Measurements from ENCODE around the gene PC. TPM values are rescaled to one million over a fixed set of nuclear protein-coding genes. Genes with fewer than 3 reads are reported as not detected.

The PC gene
- total RNA-seq, 1 experiment from 2014 or later = 22.5 TPM

- H3K36me3 Mint-ChIP-seq (ENCODE audit: insufficient read depth, unreplicated experiment) = peaks cover 2% of the 10 kb centered on the region
- no peaks in the 10 kb centered on the region for H3K27me3 Mint-ChIP-seq (ENCODE audit: insufficient read depth, unreplicated experiment)
- no TSS peak for BruUV-seq (replicated peaks)
- no peaks in the 10 kb centered on the region for H3K9me3 ChIP-seq
- TF ChIP-seq CTCF (IDR thresholded peaks at IDR 0.05; ENCODE audit: insufficient read depth in 1 of 2, low read depth in 1 of 2, low read length in 1 of 2, severe bottlenecking in 1 of 2, unreplicated experiment in 1 of 2) = no peak
- no peaks in the 10 kb centered on the region for H3K27me3 ChIP-seq (replicated peaks; ENCODE audit: control insufficient read depth, insufficient read depth, low read length)
- CTCF ChIA-PET = no interaction called here
- no peaks in the 10 kb centered on the region for H3K36me3 ChIP-seq (ENCODE audit: control insufficient read depth, insufficient read depth, low read length)
- no peaks in the 10 kb centered on the region for H3K9me3 Mint-ChIP-seq (ENCODE audit: unreplicated experiment)
- H3K4me1 ChIP-seq = peaks cover 12% of the 10 kb centered on the region; the same call in 1 of the 2 replicates
- no peak overlapping the region for H3K4me3 ChIP-seq (ENCODE audit: low read depth, low read length)
- DNase-seq = no peak
- H3K4me1 Mint-ChIP-seq (ENCODE audit: low read depth, unreplicated experiment) = peaks cover 13% of the 10 kb centered on the region
- POLR2A ChIA-PET = interaction anchor here (0.5 kb wide), 1 partner anchor 51 kb away, joined by 6 read pairs; no protein-coding TSS in a partner anchor
- H3K27ac Mint-ChIP-seq (ENCODE audit: unreplicated experiment) = no peak overlapping the region
- no peak overlapping the region for H3K4me3 Mint-ChIP-seq (ENCODE audit: unreplicated experiment)
- intact Hi-C loops (cut with micrococcal nuclease; ENCODE audit: unreplicated experiment) = no loop called here
Measured at GRCh38 chr11:67002297-67002913, 44.2 kb upstream of the PC start.

GRCh38 chr11:67001332-67001731 is 43.1 kb upstream of the PC start:
- TF ChIP-seq CTCF (IDR thresholded peaks at IDR 0.05; ENCODE audit: insufficient read depth in 1 of 2, low read depth in 1 of 2, low read length in 1 of 2, severe bottlenecking in 1 of 2, unreplicated experiment in 1 of 2) = no peak
- CTCF ChIA-PET = interaction anchor here (0.7 kb wide), 1 partner anchor 93 kb away, joined by 3 read pairs; no protein-coding TSS in a partner anchor
- no peak overlapping the region for H3K4me3 Mint-ChIP-seq (ENCODE audit: unreplicated experiment)

GRCh38 chr11:66999555-66999954 is 41.4 kb upstream of the PC start:
- Histone ChIP-seq H3K4me1 (peaks cover 22% of the 10 kb centered on the region), H3K9me3 (no peaks in the 10 kb centered on the region), H3K36me3 (ENCODE audit: control insufficient read depth, insufficient read depth, low read length) (no peaks in the 10 kb centered on the region), H3K4me3 (ENCODE audit: low read depth, low read length) (no peak overlapping the region), H3K27me3 (replicated peaks; ENCODE audit: control insufficient read depth, insufficient read depth, low read length) (no peaks in the 10 kb centered on the region)
- POLR2A ChIA-PET = no interaction called here
- no peak for DNase-seq
- H3K4me1 Mint-ChIP-seq (ENCODE audit: low read depth, unreplicated experiment) = peaks cover 20% of the 10 kb centered on the region
- no peak for TF ChIP-seq CTCF (IDR thresholded peaks at IDR 0.05; ENCODE audit: insufficient read depth in 1 of 2, low read depth in 1 of 2, low read length in 1 of 2, severe bottlenecking in 1 of 2, unreplicated experiment in 1 of 2)
- no peaks in the 10 kb centered on the region for H3K9me3 Mint-ChIP-seq (ENCODE audit: unreplicated experiment)
- no TSS peak for BruUV-seq (replicated peaks)
- no peak overlapping the region for H3K27ac Mint-ChIP-seq (ENCODE audit: unreplicated experiment)
- CTCF ChIA-PET = interaction anchor here (1.1 kb wide), 1 partner anchor 29 kb away, joined by 3 read pairs; no protein-coding TSS in a partner anchor
- intact Hi-C loops (cut with micrococcal nuclease; ENCODE audit: unreplicated experiment) = no loop called here
- peaks cover 9% of the 10 kb centered on the region for H3K36me3 Mint-ChIP-seq (ENCODE audit: insufficient read depth, unreplicated experiment)
- no peak overlapping the region for H3K4me3 Mint-ChIP-seq (ENCODE audit: unreplicated experiment)
- H3K27me3 Mint-ChIP-seq (ENCODE audit: insufficient read depth, unreplicated experiment) = no peaks in the 10 kb centered on the region

More at GRCh38 chr11:67001332-67001731, 43.1 kb upstream of the PC start:
- H3K36me3 ChIP-seq (ENCODE audit: control insufficient read depth, insufficient read depth, low read length) = no peaks in the 10 kb centered on the region
- H3K9me3 Mint-ChIP-seq (ENCODE audit: unreplicated experiment) = no peaks in the 10 kb centered on the region
- no peaks in the 10 kb centered on the region for H3K27me3 Mint-ChIP-seq (ENCODE audit: insufficient read depth, unreplicated experiment)
- no TSS peak for BruUV-seq (replicated peaks)
- peaks cover 9% of the 10 kb centered on the region for H3K36me3 Mint-ChIP-seq (ENCODE audit: insufficient read depth, unreplicated experiment)
- H3K27ac Mint-ChIP-seq (ENCODE audit: unreplicated experiment) = no peak overlapping the region
- intact Hi-C loops (cut with micrococcal nuclease; ENCODE audit: unreplicated experiment) = no loop called here
- no peaks in the 10 kb centered on the region for H3K9me3 ChIP-seq
- no peak for DNase-seq
- H3K4me1 Mint-ChIP-seq (ENCODE audit: low read depth, unreplicated experiment) = peaks cover 20% of the 10 kb centered on the region
- peaks cover 20% of the 10 kb centered on the region for H3K4me1 ChIP-seq
- H3K27me3 ChIP-seq (replicated peaks; ENCODE audit: control insufficient read depth, insufficient read depth, low read length) = no peaks in the 10 kb centered on the region
- POLR2A ChIA-PET = no interaction called here
- no peak overlapping the region for H3K4me3 ChIP-seq (ENCODE audit: low read depth, low read length)

All from Caco-2 (cell line).